K562 (cell line): ENCODE results near the gene ADAMTSL3. TPM values are rescaled to one million over a fixed set of nuclear protein-coding genes. Genes with fewer than 3 reads are reported as not detected.

Source experiments
- BRD9 ChIP-seq: fragments of 450-650 bp; IDR thresholded peaks from 2 replicates; pipeline ENCODE4 v1.6.1; 2018; ENCODE audit warnings: low read depth; ENCODE audit not compliant: partially characterized antibody
- HDGF ChIP-seq: fragments of 450-650 bp; IDR thresholded peaks from 2 replicates; pipeline ENCODE4 v1.6.1; 2016
- MAFK ChIP-seq: IDR thresholded peaks from 2 replicates; pipeline ENCODE4 v1.6.1; 2011; ENCODE audit warnings: low read length, improper control_type of control experiment
- NKRF ChIP-seq: fragments of 450-650 bp; IDR thresholded peaks from 2 replicates; pipeline ENCODE4 v1.6.1; 2016; ENCODE audit warnings: borderline replicate concordance
- NR2F6 ChIP-seq: fragments of 450-650 bp; formaldehyde crosslinking; IDR thresholded peaks from 2 replicates; pipeline ENCODE4 v1.4.0; 2020; ENCODE audit warnings: mild to moderate bottlenecking
- PHTF2 ChIP-seq: fragments of 250-450 bp; sonication (Bioruptor Pico); IDR thresholded peaks from 2 replicates; pipeline ENCODE4 v1.5.0; 2021; ENCODE audit warnings: mild to moderate bottlenecking
- POLR2B ChIP-seq: fragments of 450-650 bp; IDR thresholded peaks from 2 replicates; pipeline ENCODE4 v1.6.1; 2018; ENCODE audit warnings: low read depth; ENCODE audit not compliant: partially characterized antibody
- SMARCC2 ChIP-seq: fragments of 450-650 bp; IDR thresholded peaks from 2 replicates; pipeline ENCODE4 v1.6.1; 2017; ENCODE audit warnings: antibody characterized with exemption, moderate library complexity, mild to moderate bottlenecking, low read depth
- SMC3 ChIP-seq: conservative IDR thresholded peaks from 2 replicates; pipeline ENCODE4 v1.6.1; 2011; ENCODE audit warnings: low read depth, low read length, improper control_type of control experiment; ENCODE audit not compliant: insufficient read depth
- polyA plus RNA-seq, 8 experiments: library from polyadenylated mRNA; depleted of rRNA in 4 of 8; stranded (reverse) in 5 of 8; unstranded in 3 of 8; fragments of >200 nt; fragmentation: Nextera tagmentation in 2 of 8; fragmentation: Illumina TruSeq in 1 of 8; extraction: Ambion mirVana in 2 of 8; extraction: Trizol in 1 of 8; gene quantifications; 2 replicates each; pipeline versions ENCODE4 v1.2.1 to v1.2.3, GENCODE V29; 2011 to 2014; ENCODE audit warnings: inconsistent platforms in 1 of 8, missing spikeins in 1 of 8
- total RNA-seq, 7 experiments: library from RNA; depleted of rRNA in 6 of 7; stranded (reverse); fragments of >200 nt in 6 of 7; fragmentation: Illumina TruSeq in 2 of 7; extraction: Trizol in 2 of 7; gene quantifications; 2 replicates each; pipeline versions ENCODE4 v1.2.1 to v1.2.3, GENCODE V29; 2011 to 2021; ENCODE audit warnings: low replicate concordance in 1 of 7
- TF ChIP-seq, protein P1 (sequence below): fragments of 450-650 bp; IDR thresholded peaks from 2 replicates; pipeline ENCODE4 v1.6.1; 2016; ENCODE audit warnings: mild to moderate bottlenecking
- TF ChIP-seq, protein P2 (sequence below), 3 experiments: IDR thresholded peaks in 2 of 3; conservative IDR thresholded peaks in 1 of 3; 2 replicates each; pipeline ENCODE4 v1.5.1; 2011 to 2012; ENCODE audit warnings: low read length in 3 of 3, mild to moderate bottlenecking in 3 of 3, control low read depth in 2 of 3, improper control_type of control experiment in 1 of 3, inconsistent platforms in 1 of 3, low read depth in 1 of 3, mixed read lengths in 1 of 3, moderate library complexity in 1 of 3; ENCODE audit not compliant: insufficient read depth in 2 of 3

Gene ADAMTSL3
- total and polyA plus RNA-seq, 9 of the 15 experiments (the other 6 are each of a cell fraction or from before 2014, with no cell fraction given), result 0.01 to 0.18 (median 0.07) TPM; not detected in 3

DNA sequence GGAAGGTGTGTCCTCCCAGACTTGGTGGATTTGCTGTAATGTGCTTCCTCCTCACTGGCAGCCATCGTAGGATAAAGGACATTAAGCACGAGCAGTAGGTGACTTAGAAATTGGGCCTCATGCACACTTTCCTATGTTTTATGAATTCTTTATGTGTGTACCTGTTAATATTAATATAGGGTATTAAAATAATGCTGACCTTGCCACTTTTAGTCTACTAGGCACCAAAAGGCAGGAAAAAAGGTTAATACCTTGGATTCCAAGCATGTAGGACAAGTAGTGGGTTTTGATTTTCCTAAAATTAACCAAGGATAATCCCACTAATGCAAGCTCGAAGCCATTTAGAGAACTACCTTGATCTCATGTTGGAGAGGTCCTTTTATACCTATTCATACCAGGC is 55.9 kb downstream of the ADAMTSL3 start (continued):
- TF ChIP-seq NKRF (no peak), SMC3 (no peak), HDGF (no peak), SMARCC2 (no peak), MAFK (peak; percentile 62), BRD9 (no peak), PHTF2 (CRISPR knock-in tag) (no peak), NR2F6 (CRISPR knock-in tag) (no peak), POLR2B (no peak)
- TF ChIP-seq, protein P1, sequence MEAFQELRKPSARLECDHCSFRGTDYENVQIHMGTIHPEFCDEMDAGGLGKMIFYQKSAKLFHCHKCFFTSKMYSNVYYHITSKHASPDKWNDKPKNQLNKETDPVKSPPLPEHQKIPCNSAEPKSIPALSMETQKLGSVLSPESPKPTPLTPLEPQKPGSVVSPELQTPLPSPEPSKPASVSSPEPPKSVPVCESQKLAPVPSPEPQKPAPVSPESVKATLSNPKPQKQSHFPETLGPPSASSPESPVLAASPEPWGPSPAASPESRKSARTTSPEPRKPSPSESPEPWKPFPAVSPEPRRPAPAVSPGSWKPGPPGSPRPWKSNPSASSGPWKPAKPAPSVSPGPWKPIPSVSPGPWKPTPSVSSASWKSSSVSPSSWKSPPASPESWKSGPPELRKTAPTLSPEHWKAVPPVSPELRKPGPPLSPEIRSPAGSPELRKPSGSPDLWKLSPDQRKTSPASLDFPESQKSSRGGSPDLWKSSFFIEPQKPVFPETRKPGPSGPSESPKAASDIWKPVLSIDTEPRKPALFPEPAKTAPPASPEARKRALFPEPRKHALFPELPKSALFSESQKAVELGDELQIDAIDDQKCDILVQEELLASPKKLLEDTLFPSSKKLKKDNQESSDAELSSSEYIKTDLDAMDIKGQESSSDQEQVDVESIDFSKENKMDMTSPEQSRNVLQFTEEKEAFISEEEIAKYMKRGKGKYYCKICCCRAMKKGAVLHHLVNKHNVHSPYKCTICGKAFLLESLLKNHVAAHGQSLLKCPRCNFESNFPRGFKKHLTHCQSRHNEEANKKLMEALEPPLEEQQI, result no peak
- TF ChIP-seq, protein P2, sequence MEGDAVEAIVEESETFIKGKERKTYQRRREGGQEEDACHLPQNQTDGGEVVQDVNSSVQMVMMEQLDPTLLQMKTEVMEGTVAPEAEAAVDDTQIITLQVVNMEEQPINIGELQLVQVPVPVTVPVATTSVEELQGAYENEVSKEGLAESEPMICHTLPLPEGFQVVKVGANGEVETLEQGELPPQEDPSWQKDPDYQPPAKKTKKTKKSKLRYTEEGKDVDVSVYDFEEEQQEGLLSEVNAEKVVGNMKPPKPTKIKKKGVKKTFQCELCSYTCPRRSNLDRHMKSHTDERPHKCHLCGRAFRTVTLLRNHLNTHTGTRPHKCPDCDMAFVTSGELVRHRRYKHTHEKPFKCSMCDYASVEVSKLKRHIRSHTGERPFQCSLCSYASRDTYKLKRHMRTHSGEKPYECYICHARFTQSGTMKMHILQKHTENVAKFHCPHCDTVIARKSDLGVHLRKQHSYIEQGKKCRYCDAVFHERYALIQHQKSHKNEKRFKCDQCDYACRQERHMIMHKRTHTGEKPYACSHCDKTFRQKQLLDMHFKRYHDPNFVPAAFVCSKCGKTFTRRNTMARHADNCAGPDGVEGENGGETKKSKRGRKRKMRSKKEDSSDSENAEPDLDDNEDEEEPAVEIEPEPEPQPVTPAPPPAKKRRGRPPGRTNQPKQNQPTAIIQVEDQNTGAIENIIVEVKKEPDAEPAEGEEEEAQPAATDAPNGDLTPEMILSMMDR (IDR thresholded peaks at IDR 0.05 in 2 of 3, conservative IDR thresholded peaks at IDR 0.05 in 1 of 3; ENCODE audit: insufficient read depth in 2 of 3, low read depth in 1 of 3, low read length in 3 of 3), result no peak
